Measurements from ENCODE around the gene IL15.

IL15 gene

DNA sequence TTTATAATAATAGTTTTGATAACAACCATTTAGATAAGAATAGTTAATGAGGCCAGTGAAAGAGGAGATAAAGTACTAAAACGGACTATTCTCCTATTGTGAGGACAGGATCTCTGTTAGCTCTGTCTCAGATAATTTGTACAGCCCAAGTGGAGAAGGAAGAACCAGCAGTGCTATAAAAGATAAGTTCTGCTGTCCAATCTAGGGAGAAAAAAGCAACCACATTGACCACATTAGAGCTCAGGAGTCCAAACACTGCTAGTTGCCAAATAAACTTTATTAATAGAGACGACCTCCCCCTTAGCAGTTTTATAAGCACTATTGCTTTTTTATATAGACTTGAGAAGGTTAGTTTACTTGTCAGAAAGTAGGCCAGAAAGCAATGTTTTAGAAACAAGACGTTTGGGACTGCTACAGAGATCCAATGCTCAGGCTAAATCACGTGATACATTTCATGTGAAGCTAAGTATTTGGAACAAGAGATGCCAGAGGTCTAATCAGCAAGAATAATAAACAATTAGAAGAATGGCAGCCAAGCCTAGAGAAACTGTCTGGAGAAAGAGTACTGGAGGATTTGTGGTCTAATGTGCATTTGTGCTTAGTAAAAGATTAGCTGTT lies 15.9 kb downstream of the IL15 start:
- Histone ChIP-seq H3K4me3 (ENCODE audit: low read length, poor library complexity, severe bottlenecking) (peak overlapping the region; percentile 22), H4K20me1 (ENCODE audit: insufficient read depth, low read length, poor library complexity, severe bottlenecking) (no peaks in the 10 kb centered on the region), H3K4me1 (ENCODE audit: insufficient read depth, low read length, poor library complexity, severe bottlenecking) (peaks cover 24% of the 10 kb centered on the region), H3K9me3 (ENCODE audit: insufficient read depth, low read depth, low read length) (no peaks in the 10 kb centered on the region), H3K9ac (ENCODE audit: low read depth, low read length, poor library complexity, severe bottlenecking) (peak overlapping the region; percentile 42), H3K4me2 (ENCODE audit: low read depth, low read length, poor library complexity, severe bottlenecking) (peak overlapping the region; percentile 62), H3K9me2 (replicated peaks; ENCODE audit: low read depth, low read length) (no peaks in the 10 kb centered on the region), H3F3A (ENCODE audit: low read depth) (peaks cover 8% of the 10 kb centered on the region; the same call in 1 of the 2 replicates), H2AFZ (ENCODE audit: low read length) (no peak overlapping the region; the same call in 1 of the 2 replicates), H3K36me3 (ENCODE audit: insufficient read depth, low read length) (no peaks in the 10 kb centered on the region), H3K27me3 (ENCODE audit: insufficient read depth, low read length, poor library complexity, severe bottlenecking) (no peaks in the 10 kb centered on the region), H3K79me2 (ENCODE audit: insufficient read depth, low read length) (no peaks in the 10 kb centered on the region)
- no peak for TF ChIP-seq CTCF (conservative IDR thresholded peaks at IDR 0.05; ENCODE audit: low read length)
- no peak for TF ChIP-seq EZH2phosphoT487 (IDR thresholded peaks at IDR 0.05; ENCODE audit: borderline replicate concordance)

DNA sequence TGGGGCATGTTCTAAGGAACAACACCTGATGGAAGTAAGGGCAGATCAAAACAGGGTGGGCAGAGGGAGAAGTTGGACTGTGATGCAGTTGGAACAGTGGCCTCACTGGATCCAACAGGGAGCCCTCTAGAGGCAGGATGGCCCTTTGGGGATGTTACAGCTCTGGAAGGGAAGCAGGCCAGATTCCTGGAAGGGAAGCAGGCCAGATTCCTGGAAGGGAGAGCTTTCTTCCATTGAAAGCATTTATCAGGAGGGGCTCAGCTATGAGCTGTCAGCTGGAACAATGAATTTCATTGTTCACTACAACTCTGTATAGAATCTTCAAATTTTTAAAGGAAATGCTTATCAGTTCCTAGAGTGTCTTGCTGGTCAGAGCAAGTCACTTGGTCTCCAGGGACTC lies 17.7 kb downstream of the IL15 start:
- Histone ChIP-seq H3K27me3 (ENCODE audit: insufficient read depth, low read length, poor library complexity, severe bottlenecking) (no peaks in the 10 kb centered on the region), H3F3A (ENCODE audit: low read depth) (peaks cover 8% of the 10 kb centered on the region; the same call in 1 of the 2 replicates), H3K9ac (ENCODE audit: low read depth, low read length, poor library complexity, severe bottlenecking) (no peak overlapping the region), H3K4me3 (ENCODE audit: low read length, poor library complexity, severe bottlenecking) (no peak overlapping the region), H3K4me1 (ENCODE audit: insufficient read depth, low read length, poor library complexity, severe bottlenecking) (peaks cover 32% of the 10 kb centered on the region), H3K79me2 (ENCODE audit: insufficient read depth, low read length) (no peaks in the 10 kb centered on the region), H3K36me3 (ENCODE audit: insufficient read depth, low read length) (no peaks in the 10 kb centered on the region), H3K9me2 (replicated peaks; ENCODE audit: low read depth, low read length) (no peaks in the 10 kb centered on the region), H4K20me1 (ENCODE audit: insufficient read depth, low read length, poor library complexity, severe bottlenecking) (no peaks in the 10 kb centered on the region), H3K9me3 (ENCODE audit: insufficient read depth, low read depth, low read length) (no peaks in the 10 kb centered on the region), H2AFZ (ENCODE audit: low read length) (no peak overlapping the region), H3K4me2 (ENCODE audit: low read depth, low read length, poor library complexity, severe bottlenecking) (no peak overlapping the region)
- TF ChIP-seq CTCF (conservative IDR thresholded peaks at IDR 0.05; ENCODE audit: low read length): peak; percentile 60
- no peak for TF ChIP-seq EZH2phosphoT487 (IDR thresholded peaks at IDR 0.05; ENCODE audit: borderline replicate concordance)

DNA sequence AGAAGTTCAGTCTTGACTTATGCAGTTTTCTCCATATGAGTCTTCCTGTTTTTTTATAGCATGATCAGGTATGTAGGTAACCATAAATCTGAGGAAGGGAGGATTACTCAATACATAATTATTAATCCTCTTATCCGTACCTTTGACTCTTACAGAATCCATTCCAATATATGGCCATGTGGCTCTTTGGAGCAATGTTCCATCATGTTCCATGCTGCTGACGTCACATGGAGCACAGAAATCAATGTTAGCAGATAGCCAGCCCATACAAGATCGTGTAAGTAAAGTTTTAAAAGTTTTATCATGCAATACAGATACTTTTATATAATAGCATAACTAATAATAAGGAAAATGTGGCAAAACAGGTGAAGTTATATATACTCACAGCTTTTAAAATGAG lies 19.6 kb downstream of the IL15 start:
- TF ChIP-seq CTCF (conservative IDR thresholded peaks at IDR 0.05; ENCODE audit: low read length): no peak
- no peak for TF ChIP-seq EZH2phosphoT487 (IDR thresholded peaks at IDR 0.05; ENCODE audit: borderline replicate concordance)
- Histone ChIP-seq H3K9ac (ENCODE audit: low read depth, low read length, poor library complexity, severe bottlenecking) (no peak overlapping the region), H3K4me2 (ENCODE audit: low read depth, low read length, poor library complexity, severe bottlenecking) (no peak overlapping the region), H3K79me2 (ENCODE audit: insufficient read depth, low read length) (no peaks in the 10 kb centered on the region), H3K27me3 (ENCODE audit: insufficient read depth, low read length, poor library complexity, severe bottlenecking) (no peaks in the 10 kb centered on the region), H3K9me2 (replicated peaks; ENCODE audit: low read depth, low read length) (no peaks in the 10 kb centered on the region), H2AFZ (ENCODE audit: low read length) (no peak overlapping the region), H4K20me1 (ENCODE audit: insufficient read depth, low read length, poor library complexity, severe bottlenecking) (no peaks in the 10 kb centered on the region), H3F3A (ENCODE audit: low read depth) (peaks cover 11% of the 10 kb centered on the region; the same call in 1 of the 2 replicates), H3K36me3 (ENCODE audit: insufficient read depth, low read length) (no peaks in the 10 kb centered on the region), H3K9me3 (ENCODE audit: insufficient read depth, low read depth, low read length) (no peaks in the 10 kb centered on the region), H3K4me1 (ENCODE audit: insufficient read depth, low read length, poor library complexity, severe bottlenecking) (peaks cover 42% of the 10 kb centered on the region), H3K4me3 (ENCODE audit: low read length, poor library complexity, severe bottlenecking) (no peak overlapping the region)

All from Loucy (cell line).